SK-N-SH (cell line): ENCODE results near the gene AHCTF1. TPM values are rescaled to one million over a fixed set of nuclear protein-coding genes. Genes with fewer than 3 reads are reported as not detected.
"Not testable (repeated sequence)": the region's sequence is repeated elsewhere in the genome, so short reads cannot be mapped to it uniquely, and the experiment has no call there.

Experiments used
- CTCF ChIA-PET: fragments of 300-600, 350-600 bp; formaldehyde crosslinking; extraction: SDS; loops from one replicate; lab custom pipeline; 2021; lab: Yijun Ruan, JAX
- POLR2A ChIA-PET: fragments of 350-600 bp; sonication (Branson Sonifier 250); formaldehyde crosslinking; extraction: SDS; loops from one replicate; lab custom pipeline; 2020; ENCODE audit warnings: antibody characterized with exemption, inconsistent platforms; lab: Yijun Ruan, JAX
- DNase-seq: peaks from one replicate; pipeline ENCODE4 v3.0.0; 2012
- H2AFZ ChIP-seq: fragments of 200-600 bp; sonication (generic); 2 replicates; pipeline ENCODE4 v1.8.1; 2016; ENCODE audit warnings: antibody characterized with exemption, mild to moderate bottlenecking, low read depth
- H3F3A ChIP-seq: fragments of 200-600 bp; sonication (generic); replicated peaks from 2 replicates; pipeline ENCODE3; 2016; ENCODE audit warnings: antibody characterized with exemption, mild to moderate bottlenecking; ENCODE audit not compliant: insufficient read depth
- H3K27ac ChIP-seq, 2 experiments: fragments of 200-500 bp in 1 of 2; fragments of 200-600 bp in 1 of 2; sonication (Bioruptor generic) in 1 of 2; sonication (generic), shearing (Covaris generic) in 1 of 2; 2 replicates each; pipeline versions ENCODE4 v1.5.1 to v1.6.1; 2014 to 2016; ENCODE audit warnings: low read depth in 2 of 2, inconsistent platforms in 1 of 2, low read length in 1 of 2, mild to moderate bottlenecking in 1 of 2, mixed read lengths in 1 of 2
- H3K27me3 ChIP-seq: fragments of 200-600 bp; sonication (generic), shearing (Covaris generic); 2 replicates; pipeline ENCODE4 v1.6.1; 2016; ENCODE audit warnings: mixed run types; ENCODE audit not compliant: insufficient read depth
- H3K36me3 ChIP-seq, 2 experiments: fragments of 200-500 bp in 1 of 2; fragments of 200-600 bp in 1 of 2; sonication (Bioruptor generic) in 1 of 2; sonication (generic) in 1 of 2; replicated peaks in 1 of 2; 2 replicates each; pipeline versions ENCODE3 to v1.5.1; 2014 to 2016; ENCODE audit warnings: low read length in 1 of 2, mild to moderate bottlenecking in 1 of 2; ENCODE audit not compliant: insufficient read depth in 2 of 2, control insufficient read depth in 1 of 2
- H3K4me1 ChIP-seq, 2 experiments: fragments of 200-500 bp in 1 of 2; fragments of 200-600 bp in 1 of 2; sonication (Bioruptor generic) in 1 of 2; sonication (generic), shearing (Covaris generic) in 1 of 2; 2 replicates each; pipeline versions ENCODE4 v1.5.1 to v1.6.1; 2014 to 2016; ENCODE audit warnings: low read depth in 1 of 2, low read length in 1 of 2, mixed run types in 1 of 2; ENCODE audit not compliant: insufficient read depth in 2 of 2, control insufficient read depth in 1 of 2
- H3K4me2 ChIP-seq: fragments of 200-600 bp; sonication (generic), shearing (Covaris generic); 2 replicates; pipeline ENCODE4 v1.6.1; 2017; ENCODE audit warnings: mixed run types
- H3K4me3 ChIP-seq, 2 experiments: fragments of 200-500 bp in 1 of 2; fragments of 200-600 bp in 1 of 2; sonication (Bioruptor generic) in 1 of 2; sonication (generic), shearing (Covaris generic) in 1 of 2; 2 replicates each; pipeline versions ENCODE4 v1.5.1 to v1.8.1; 2014 to 2016; ENCODE audit warnings: low read depth in 2 of 2, inconsistent platforms in 1 of 2, low read length in 1 of 2, mild to moderate bottlenecking in 1 of 2, mixed read lengths in 1 of 2, moderate library complexity in 1 of 2
- H3K79me2 ChIP-seq: fragments of 200-600 bp; sonication (generic); 2 replicates; pipeline ENCODE4 v1.8.1; 2017; ENCODE audit warnings: mild to moderate bottlenecking; ENCODE audit not compliant: insufficient read depth
- H3K9ac ChIP-seq: fragments of 200-600 bp; sonication (generic); 2 replicates; pipeline ENCODE4 v1.6.1; 2017; ENCODE audit warnings: mixed run types
- H3K9me2 ChIP-seq: fragments of 200-600 bp; sonication (generic); 2 replicates; pipeline ENCODE4 v1.6.1; 2017; ENCODE audit warnings: mixed run types
- H3K9me3 ChIP-seq: fragments of 200-600 bp; sonication (generic); 2 replicates; pipeline ENCODE4 v1.6.1; 2017; ENCODE audit warnings: mixed run types, mild to moderate bottlenecking, moderate library complexity
- H4K20me1 ChIP-seq: fragments of 200-600 bp; sonication (generic); 2 replicates; pipeline ENCODE4 v1.6.1; 2017; ENCODE audit warnings: mild to moderate bottlenecking, mixed run types; ENCODE audit not compliant: insufficient read depth
- CHD2 ChIP-seq: fragments of 150-350 bp; IDR thresholded peaks from 2 replicates; pipeline ENCODE4 v1.6.1; 2018; ENCODE audit warnings: low read length; ENCODE audit not compliant: partially characterized antibody
- ELF1 ChIP-seq: IDR thresholded peaks from 2 replicates; pipeline ENCODE4 v1.4.0; 2012
- EP300 ChIP-seq, 2 experiments: IDR thresholded peaks; 2 replicates each; pipeline versions ENCODE4 v1.4.0 to v1.6.1; 2012; ENCODE audit warnings: borderline replicate concordance in 1 of 2, low read depth in 1 of 2, low read length in 1 of 2
- EZH2phosphoT487 ChIP-seq: fragments of 200-600 bp; sonication (generic); IDR thresholded peaks from 2 replicates; pipeline ENCODE4 v1.6.1; 2017; ENCODE audit warnings: low read depth, mixed run types, mild to moderate bottlenecking, antibody characterized with exemption, moderate library complexity, borderline replicate concordance
- FOSL2 ChIP-seq: IDR thresholded peaks from 2 replicates; pipeline ENCODE4 v1.4.0; 2012; ENCODE audit warnings: low read depth, mild to moderate bottlenecking, moderate library complexity, borderline replicate concordance
- FOXJ3 ChIP-seq: sonication (generic); formaldehyde crosslinking; IDR thresholded peaks from 2 replicates; pipeline ENCODE4 v1.5.1; 2020; ENCODE audit warnings: mild to moderate bottlenecking, missing genetic modification reagents
- JUND ChIP-seq: IDR thresholded peaks from 2 replicates; pipeline ENCODE4 v1.4.0; 2012
- MAX ChIP-seq: IDR thresholded peaks from 2 replicates; pipeline ENCODE4 v1.4.0; 2012; ENCODE audit warnings: low read depth
- MEF2A ChIP-seq: IDR thresholded peaks from 2 replicates; pipeline ENCODE4 v1.4.0; 2012; ENCODE audit warnings: low read depth, borderline replicate concordance
- MXI1 ChIP-seq: IDR thresholded peaks from 2 replicates; pipeline ENCODE4 v1.6.1; 2012; ENCODE audit warnings: mild to moderate bottlenecking, low read depth, low read length, improper control_type of control experiment
- NRF1 ChIP-seq: IDR thresholded peaks from 2 replicates; pipeline ENCODE4 v1.6.1; 2012; ENCODE audit warnings: low read depth, mild to moderate bottlenecking, low read length
- REST ChIP-seq: IDR thresholded peaks from 2 replicates; pipeline ENCODE4 v1.6.1; 2012; ENCODE audit warnings: mild to moderate bottlenecking, low read depth, low read length, moderate library complexity
- RFX5 ChIP-seq: IDR thresholded peaks from 2 replicates; pipeline ENCODE4 v1.6.1; 2012; ENCODE audit warnings: mild to moderate bottlenecking, improper control_type of control experiment, low read length
- SIN3A ChIP-seq: IDR thresholded peaks from 2 replicates; pipeline ENCODE4 v1.6.1; 2012; ENCODE audit warnings: low read depth, mild to moderate bottlenecking, low read length, moderate library complexity, borderline replicate concordance
- TAF1 ChIP-seq: IDR thresholded peaks from 2 replicates; pipeline ENCODE4 v1.6.1; 2012; ENCODE audit warnings: low read depth, mild to moderate bottlenecking, low read length, moderate library complexity, borderline replicate concordance
- WGBS: methylation state at CpG from one replicate; pipeline ENCODE4 v1.1.6; 2017; ENCODE audit warnings: low lambda C conversion rate; 5-methylcytosine and 5-hydroxymethylcytosine counted together
- polyA plus RNA-seq, 3 experiments: library from polyadenylated mRNA; depleted of rRNA; stranded (reverse); fragments of >200 nt; gene quantifications; 2 replicates each; pipeline ENCODE4 v1.2.3, GENCODE V29; 2012
- TF ChIP-seq, protein P1 (sequence below): IDR thresholded peaks from 2 replicates; pipeline ENCODE4; 2012
- TF ChIP-seq, protein P2 (sequence below): fragments of 200-600 bp; sonication (generic); IDR thresholded peaks from 2 replicates; pipeline ENCODE4 v1.6.1; 2017; ENCODE audit warnings: antibody characterized with exemption, mild to moderate bottlenecking, moderate library complexity
- TF ChIP-seq, protein P3 (sequence below): fragments of 150-350 bp; IDR thresholded peaks from 2 replicates; pipeline ENCODE4 v1.6.1; 2017; ENCODE audit warnings: antibody characterized with exemption, low read length, low read depth, borderline replicate concordance

Gene AHCTF1
- polyA plus RNA-seq, 1 of the 3 experiments (the other 2 are of a cell fraction), result 8.5 TPM

DNA sequence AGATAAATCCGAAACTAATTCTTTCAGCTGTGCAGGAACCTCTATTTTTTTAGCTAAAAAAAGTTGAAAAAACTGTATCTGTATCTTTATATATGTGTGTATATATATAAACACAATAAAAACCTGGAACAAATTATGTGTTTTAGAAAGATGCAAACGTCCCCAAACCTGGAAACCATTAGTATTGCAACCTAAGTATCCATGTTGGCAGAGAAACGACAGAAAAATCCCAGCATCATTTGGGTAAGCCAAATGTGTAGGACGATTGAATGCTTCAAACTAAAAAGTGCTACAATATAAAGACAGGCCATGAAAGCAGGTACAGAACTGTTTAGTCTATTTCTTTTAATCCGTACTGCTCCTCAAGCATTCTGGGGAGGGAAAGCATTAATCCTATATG, 87.9 kb downstream of the AHCTF1 start:
- TF ChIP-seq REST (no peak), NRF1 (no peak), MEF2A (no peak), CHD2 (no peak), EP300 (IDR thresholded peaks at IDR 0.05; ENCODE audit: borderline replicate concordance in 1 of 2, low read depth in 1 of 2, low read length in 1 of 2) (no peak), JUND (no peak), MXI1 (no peak), FOSL2 (no peak), ELF1 (no peak), RFX5 (no peak), MAX (no peak), SIN3A (no peak), TAF1 (no peak), EZH2phosphoT487 (no peak), FOXJ3 (CRISPR knock-in tag) (no peak)
- TF ChIP-seq, protein P1, sequence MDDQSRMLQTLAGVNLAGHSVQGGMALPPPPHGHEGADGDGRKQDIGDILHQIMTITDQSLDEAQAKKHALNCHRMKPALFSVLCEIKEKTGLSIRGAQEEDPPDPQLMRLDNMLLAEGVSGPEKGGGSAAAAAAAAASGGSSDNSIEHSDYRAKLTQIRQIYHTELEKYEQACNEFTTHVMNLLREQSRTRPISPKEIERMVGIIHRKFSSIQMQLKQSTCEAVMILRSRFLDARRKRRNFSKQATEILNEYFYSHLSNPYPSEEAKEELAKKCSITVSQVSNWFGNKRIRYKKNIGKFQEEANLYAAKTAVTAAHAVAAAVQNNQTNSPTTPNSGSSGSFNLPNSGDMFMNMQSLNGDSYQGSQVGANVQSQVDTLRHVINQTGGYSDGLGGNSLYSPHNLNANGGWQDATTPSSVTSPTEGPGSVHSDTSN, result no peak
- TF ChIP-seq, protein P2, sequence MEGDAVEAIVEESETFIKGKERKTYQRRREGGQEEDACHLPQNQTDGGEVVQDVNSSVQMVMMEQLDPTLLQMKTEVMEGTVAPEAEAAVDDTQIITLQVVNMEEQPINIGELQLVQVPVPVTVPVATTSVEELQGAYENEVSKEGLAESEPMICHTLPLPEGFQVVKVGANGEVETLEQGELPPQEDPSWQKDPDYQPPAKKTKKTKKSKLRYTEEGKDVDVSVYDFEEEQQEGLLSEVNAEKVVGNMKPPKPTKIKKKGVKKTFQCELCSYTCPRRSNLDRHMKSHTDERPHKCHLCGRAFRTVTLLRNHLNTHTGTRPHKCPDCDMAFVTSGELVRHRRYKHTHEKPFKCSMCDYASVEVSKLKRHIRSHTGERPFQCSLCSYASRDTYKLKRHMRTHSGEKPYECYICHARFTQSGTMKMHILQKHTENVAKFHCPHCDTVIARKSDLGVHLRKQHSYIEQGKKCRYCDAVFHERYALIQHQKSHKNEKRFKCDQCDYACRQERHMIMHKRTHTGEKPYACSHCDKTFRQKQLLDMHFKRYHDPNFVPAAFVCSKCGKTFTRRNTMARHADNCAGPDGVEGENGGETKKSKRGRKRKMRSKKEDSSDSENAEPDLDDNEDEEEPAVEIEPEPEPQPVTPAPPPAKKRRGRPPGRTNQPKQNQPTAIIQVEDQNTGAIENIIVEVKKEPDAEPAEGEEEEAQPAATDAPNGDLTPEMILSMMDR, result no peak
- TF ChIP-seq, protein P3, sequence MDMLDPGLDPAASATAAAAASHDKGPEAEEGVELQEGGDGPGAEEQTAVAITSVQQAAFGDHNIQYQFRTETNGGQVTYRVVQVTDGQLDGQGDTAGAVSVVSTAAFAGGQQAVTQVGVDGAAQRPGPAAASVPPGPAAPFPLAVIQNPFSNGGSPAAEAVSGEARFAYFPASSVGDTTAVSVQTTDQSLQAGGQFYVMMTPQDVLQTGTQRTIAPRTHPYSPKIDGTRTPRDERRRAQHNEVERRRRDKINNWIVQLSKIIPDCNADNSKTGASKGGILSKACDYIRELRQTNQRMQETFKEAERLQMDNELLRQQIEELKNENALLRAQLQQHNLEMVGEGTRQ, result no peak
- H3K9me2 ChIP-seq, result no peaks in the 10 kb centered on the region
- ChIA-PET CTCF (interaction anchor here (1.2 kb wide), 1 partner anchor 13 kb away, joined by 3 read pairs; no protein-coding TSS in a partner anchor), POLR2A (no interaction called here)
- no peaks in the 10 kb centered on the region for H4K20me1 ChIP-seq
- no peaks in the 10 kb centered on the region for H3K9me3 ChIP-seq
- H3K4me2 ChIP-seq, result no peak overlapping the region
- H3K9ac ChIP-seq, result no peak overlapping the region
- H3K4me3 ChIP-seq, result no peak overlapping the region
- H3K27me3 ChIP-seq, result no peaks in the 10 kb centered on the region
- H3F3A ChIP-seq, result peaks cover 17% of the 10 kb centered on the region
- peaks cover 68 to 70% of the 10 kb centered on the region in 2 experiments for H3K36me3 ChIP-seq
- no peaks in the 10 kb centered on the region for H3K4me1 ChIP-seq
- DNase-seq, result no peak
- H3K27ac ChIP-seq, result no peak overlapping the region
- no peak overlapping the region for H2AFZ ChIP-seq
- H3K79me2 ChIP-seq, result peaks cover 19% of the 10 kb centered on the region
- WGBS, result 75% methylated on average over 5 of the region's 5 CpGs

DNA sequence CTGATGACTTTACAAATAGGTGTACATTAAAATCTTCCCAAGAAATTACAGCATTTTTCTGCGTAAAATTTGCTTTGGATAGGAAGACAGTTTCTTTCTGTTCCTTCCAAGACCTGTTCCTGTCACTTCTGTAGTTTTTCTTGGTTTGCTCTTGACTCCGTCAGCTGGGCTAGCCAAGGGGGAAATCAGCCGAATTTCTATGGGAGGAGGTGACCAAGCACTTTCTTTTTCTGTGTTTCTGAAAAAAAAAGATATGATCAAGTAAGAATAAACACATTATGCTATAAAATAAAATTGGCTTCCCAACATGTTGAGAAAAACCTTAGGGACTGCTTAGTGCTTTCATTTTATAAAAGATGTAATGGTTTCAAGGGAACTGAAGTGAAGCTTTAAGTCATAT, 91.0 kb downstream of the AHCTF1 start:
- H3K9me2 ChIP-seq, H4K20me1 ChIP-seq, H3K4me2 ChIP-seq, POLR2A ChIA-PET, CTCF ChIA-PET, H3K4me1 ChIP-seq, H3K79me2 ChIP-seq, DNase-seq, H3K27ac ChIP-seq, H2AFZ ChIP-seq, H3K9ac ChIP-seq, H3K9me3 ChIP-seq, H3K4me3 ChIP-seq, H3K27me3 ChIP-seq: not testable (repeated sequence)
- Histone ChIP-seq H3F3A (peaks cover 28% of the 10 kb centered on the region), H3K36me3 (peaks cover 49 to 54% of the 10 kb centered on the region in 2 experiments)
- 91% methylated on average over 3 of the region's 3 CpGs for WGBS
